ENCODE measurements around the gene ATG13. TPM values are rescaled to one million over a fixed set of nuclear protein-coding genes. Genes with fewer than 3 reads are reported as not detected.

The ATG13 gene
- total and polyA plus RNA-seq, 2 of the 4 experiments (the other 2 are of a cell fraction), result 43.0 to 49.7 TPM

- no CpG with 5 or more reads among the region's 1 CpG for WGBS, 2 experiments (ENCODE audit: extremely low coverage in 2 of 2, insufficient read length in 1 of 2)
- H3K9me1 ChIP-seq (ENCODE audit: insufficient read depth, low read length), result no peaks in the 10 kb centered on the region
- H2BK20ac ChIP-seq (ENCODE audit: low read depth, low read length), result no peak overlapping the region
- H3K9me3 ChIP-seq (ENCODE audit: control insufficient read depth, insufficient read depth, low read length), result no peaks in the 10 kb centered on the region
- no peak overlapping the region for H3K23ac ChIP-seq (ENCODE audit: low read depth, low read length)
- BruUV-seq (replicated peaks), result no TSS peak
- H3K27me3 ChIP-seq (ENCODE audit: control insufficient read depth, insufficient read depth, low read length), result no peaks in the 10 kb centered on the region
- H3K4me3 ChIP-seq (ENCODE audit: insufficient read depth, low read depth, low read length), result no peak overlapping the region
- intact Hi-C loops (cut with micrococcal nuclease), result no loop called here
- DNase-seq, result no peak
- in situ Hi-C loops (cut with MboI; ENCODE audit: low sequenced_read_pairs), result no loop called here
- ChIA-PET CTCF (interaction anchor here (2.1 kb wide), 1 partner anchor 12 kb away, joined by 6 read pairs; the partner anchor contains the start of gene ATG13), POLR2A (ENCODE audit: unreplicated experiment) (no interaction called here)
- no peaks in the 10 kb centered on the region for H3K4me1 ChIP-seq (ENCODE audit: control insufficient read depth, insufficient read depth, low read length)
- ATAC-seq (ENCODE audit: low read depth), result no peak
- H2BK120ac ChIP-seq (ENCODE audit: low read depth, low read length), result no peak overlapping the region
- no peak overlapping the region for H3K14ac ChIP-seq (replicated peaks; ENCODE audit: low read depth, low read length)
- H2BK5ac ChIP-seq (ENCODE audit: low read depth, low read length, poor library complexity, severe bottlenecking), result no peak overlapping the region
- no peak overlapping the region for H3K56ac ChIP-seq (ENCODE audit: extremely low read depth, insufficient read depth, low read length)
- TF ChIP-seq BHLHE40 (IDR thresholded peaks at IDR 0.05; ENCODE audit: low read depth, low read length), result no peak
- TF ChIP-seq, protein P1, sequence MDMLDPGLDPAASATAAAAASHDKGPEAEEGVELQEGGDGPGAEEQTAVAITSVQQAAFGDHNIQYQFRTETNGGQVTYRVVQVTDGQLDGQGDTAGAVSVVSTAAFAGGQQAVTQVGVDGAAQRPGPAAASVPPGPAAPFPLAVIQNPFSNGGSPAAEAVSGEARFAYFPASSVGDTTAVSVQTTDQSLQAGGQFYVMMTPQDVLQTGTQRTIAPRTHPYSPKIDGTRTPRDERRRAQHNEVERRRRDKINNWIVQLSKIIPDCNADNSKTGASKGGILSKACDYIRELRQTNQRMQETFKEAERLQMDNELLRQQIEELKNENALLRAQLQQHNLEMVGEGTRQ (IDR thresholded peaks at IDR 0.05; ENCODE audit: low read depth, low read length), result no peak
- H4K91ac ChIP-seq (ENCODE audit: insufficient read depth, low read depth, low read length), result no peak overlapping the region
- H3K27ac ChIP-seq (ENCODE audit: insufficient read depth, low read length), result no peak overlapping the region
- H3K36me3 ChIP-seq (ENCODE audit: control insufficient read depth, insufficient read depth, low read length), result peaks cover 25% of the 10 kb centered on the region
- no peak overlapping the region for H2BK15ac ChIP-seq (ENCODE audit: low read depth, low read length)
- H2AFZ ChIP-seq (replicated peaks; ENCODE audit: low read length, poor library complexity), result no peak overlapping the region
- H2AK9ac ChIP-seq (replicated peaks; ENCODE audit: low read depth, low read length, poor library complexity), result no peak overlapping the region
- no peak overlapping the region for H3K4me2 ChIP-seq (ENCODE audit: low read depth, low read length)
- dilution Hi-C loops (cut with HindIII; ENCODE audit: low sequenced_read_pairs, unreplicated experiment), result no loop called here
- H3K9ac ChIP-seq (ENCODE audit: low read depth, low read length), result no peak overlapping the region
- H3K18ac ChIP-seq (ENCODE audit: low read depth, low read length), result no peak overlapping the region
- no peak overlapping the region for H3K4ac ChIP-seq (ENCODE audit: low read depth, low read length)
- H4K5ac ChIP-seq (ENCODE audit: low read depth, low read length), result no peak overlapping the region
- no peak overlapping the region for H4K8ac ChIP-seq (ENCODE audit: low read depth in 2 of 2, low read length in 2 of 2)
- peaks cover 23 to 41% of the 10 kb centered on the region in 2 experiments for H3K79me1 ChIP-seq (ENCODE audit: low read depth in 1 of 2, low read length in 2 of 2)
- peaks cover 2% of the 10 kb centered on the region; the same call in 1 of the 2 replicates for H4K20me1 ChIP-seq (ENCODE audit: insufficient read depth, low read length)
- H2AK5ac ChIP-seq (ENCODE audit: low read depth, low read length), result no peak overlapping the region
Observed at GRCh38 chr11:46630237-46630636, 12.9 kb downstream of the ATG13 start.

All from IMR-90 (cell line).